Chondrocyte (in vitro differentiated cells): ENCODE results near the gene ZNF408. TPM values are rescaled to one million over a fixed set of nuclear protein-coding genes. Genes with fewer than 3 reads are reported as not detected.
A peak's percentile ranks its signal among the peaks of the same experiment; 100 is the strongest.

ENCODE experiments used
- DNase-seq: peaks from one replicate; pipeline ENCODE4 v3.0.0; 2021; ENCODE audit warnings: mixed read lengths, low spot score
- H3K27ac Mint-ChIP-seq: one replicate; pipeline ENCODE4 v1.8.0; 2021; ENCODE audit warnings: mild to moderate bottlenecking, moderate library complexity, mixed read lengths; ENCODE audit not compliant: unreplicated experiment
- H3K27me3 Mint-ChIP-seq: 2 replicates; pipeline ENCODE4 v1.8.0; 2021; ENCODE audit warnings: low read depth, mixed read lengths
- H3K36me3 Mint-ChIP-seq: 2 replicates; pipeline ENCODE4 v1.8.0; 2021; ENCODE audit warnings: low read depth, mixed read lengths
- H3K4me1 Mint-ChIP-seq: 2 replicates; pipeline ENCODE4 v1.8.0; 2021; ENCODE audit warnings: low read depth, mild to moderate bottlenecking, mixed read lengths
- H3K4me3 Mint-ChIP-seq: one replicate; pipeline ENCODE4 v1.8.0; 2021; ENCODE audit warnings: mild to moderate bottlenecking, moderate library complexity, mixed read lengths; ENCODE audit not compliant: unreplicated experiment
- H3K9me3 Mint-ChIP-seq: 2 replicates; pipeline ENCODE4 v1.8.0; 2021; ENCODE audit warnings: low read depth, mixed read lengths
- total RNA-seq: library from RNA; stranded (reverse); gene quantifications from 3 replicates; pipeline ENCODE4 v1.2.1, GENCODE V29; 2021
- TF ChIP-seq, protein P1 (sequence below): fragments of 200-600 bp; sonication (generic); IDR thresholded peaks from 2 replicates; pipeline ENCODE4 v1.5.0; 2021; ENCODE audit warnings: antibody characterized with exemption, mild to moderate bottlenecking, moderate library complexity

Gene ZNF408
- total RNA-seq, 1 donor from 2014 or later: 15.5 TPM

DNA sequence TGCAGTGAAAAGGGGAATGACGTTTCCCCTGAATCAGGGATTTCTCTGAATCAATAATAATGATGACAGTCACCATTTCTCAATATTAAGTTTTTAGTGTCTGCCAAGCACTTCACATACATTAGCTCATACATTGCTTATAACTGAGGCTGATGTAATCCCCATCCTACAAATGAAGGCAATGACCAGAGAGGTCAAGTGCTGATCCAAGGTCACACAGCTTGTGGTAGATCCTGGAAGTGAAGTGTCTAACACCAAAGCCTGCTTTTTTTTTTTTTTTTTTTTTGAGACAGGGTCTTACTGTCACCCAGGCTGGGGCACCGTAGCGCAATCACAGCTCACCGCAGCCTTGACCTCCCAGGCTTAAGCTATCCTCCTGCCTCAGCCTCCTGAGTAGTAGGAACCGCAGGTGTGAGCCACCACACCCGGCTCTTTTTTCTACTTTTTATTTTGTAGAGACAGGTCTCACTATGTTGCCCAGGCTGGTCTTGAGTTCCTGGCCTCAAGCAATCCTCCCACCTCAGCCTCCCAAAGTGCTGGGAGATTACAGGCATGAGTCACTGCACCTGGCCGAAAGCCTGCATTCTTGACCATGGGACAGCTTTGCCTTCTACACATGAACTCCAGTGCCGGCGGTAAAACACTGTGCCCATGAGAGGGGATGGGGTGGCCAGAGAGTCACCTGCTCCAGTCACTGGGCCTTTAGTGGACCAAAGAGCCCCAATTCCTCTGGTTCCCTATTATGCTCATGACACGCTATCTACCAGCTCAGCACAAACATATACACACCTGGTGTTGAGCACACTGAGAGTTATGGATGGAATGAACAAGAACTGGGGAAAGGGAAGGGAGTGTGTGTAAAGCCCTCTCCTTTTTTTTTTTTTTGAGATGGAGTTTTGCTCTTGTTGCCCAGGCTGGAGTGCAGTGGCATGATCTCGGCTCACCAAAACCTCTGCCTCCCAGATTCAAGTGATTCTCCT, 17.8 kb upstream of the ZNF408 start:
- TF ChIP-seq, protein P1, sequence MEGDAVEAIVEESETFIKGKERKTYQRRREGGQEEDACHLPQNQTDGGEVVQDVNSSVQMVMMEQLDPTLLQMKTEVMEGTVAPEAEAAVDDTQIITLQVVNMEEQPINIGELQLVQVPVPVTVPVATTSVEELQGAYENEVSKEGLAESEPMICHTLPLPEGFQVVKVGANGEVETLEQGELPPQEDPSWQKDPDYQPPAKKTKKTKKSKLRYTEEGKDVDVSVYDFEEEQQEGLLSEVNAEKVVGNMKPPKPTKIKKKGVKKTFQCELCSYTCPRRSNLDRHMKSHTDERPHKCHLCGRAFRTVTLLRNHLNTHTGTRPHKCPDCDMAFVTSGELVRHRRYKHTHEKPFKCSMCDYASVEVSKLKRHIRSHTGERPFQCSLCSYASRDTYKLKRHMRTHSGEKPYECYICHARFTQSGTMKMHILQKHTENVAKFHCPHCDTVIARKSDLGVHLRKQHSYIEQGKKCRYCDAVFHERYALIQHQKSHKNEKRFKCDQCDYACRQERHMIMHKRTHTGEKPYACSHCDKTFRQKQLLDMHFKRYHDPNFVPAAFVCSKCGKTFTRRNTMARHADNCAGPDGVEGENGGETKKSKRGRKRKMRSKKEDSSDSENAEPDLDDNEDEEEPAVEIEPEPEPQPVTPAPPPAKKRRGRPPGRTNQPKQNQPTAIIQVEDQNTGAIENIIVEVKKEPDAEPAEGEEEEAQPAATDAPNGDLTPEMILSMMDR: no peak
- peak overlapping the region; percentile 61 for H3K27ac Mint-ChIP-seq
- no peak for DNase-seq
- H3K36me3 Mint-ChIP-seq: peaks cover 24% of the 10 kb centered on the region
- H3K4me1 Mint-ChIP-seq: peaks cover 30% of the 10 kb centered on the region
- no peak overlapping the region for H3K4me3 Mint-ChIP-seq
- no peaks in the 10 kb centered on the region for H3K27me3 Mint-ChIP-seq
- no peaks in the 10 kb centered on the region for H3K9me3 Mint-ChIP-seq

DNA sequence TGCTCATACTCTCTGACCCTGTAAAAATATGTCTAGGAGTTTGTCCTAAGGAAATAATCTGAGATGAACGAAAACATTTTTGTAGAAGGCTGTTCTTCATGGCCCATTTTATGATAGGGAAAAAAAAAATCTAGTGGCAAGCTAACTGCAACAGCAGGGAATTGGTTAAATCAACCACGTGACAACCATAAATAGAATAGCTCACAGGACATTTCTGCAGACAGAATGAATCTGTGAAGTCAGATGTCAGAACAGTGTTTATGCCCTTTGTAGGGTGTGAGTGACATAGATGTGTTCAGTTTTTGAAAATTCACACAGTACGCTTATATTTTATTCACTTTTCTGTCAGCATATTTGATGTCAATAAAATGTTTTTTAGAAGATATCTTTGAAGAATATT, 16.5 kb upstream of the ZNF408 start:
- DNase-seq: no peak
- no peaks in the 10 kb centered on the region for H3K9me3 Mint-ChIP-seq
- peaks cover 21% of the 10 kb centered on the region for H3K36me3 Mint-ChIP-seq
- peaks cover 30% of the 10 kb centered on the region for H3K4me1 Mint-ChIP-seq
- no peaks in the 10 kb centered on the region for H3K27me3 Mint-ChIP-seq
- TF ChIP-seq, protein P1: no peak
- H3K4me3 Mint-ChIP-seq: no peak overlapping the region
- H3K27ac Mint-ChIP-seq: no peak overlapping the region

DNA sequence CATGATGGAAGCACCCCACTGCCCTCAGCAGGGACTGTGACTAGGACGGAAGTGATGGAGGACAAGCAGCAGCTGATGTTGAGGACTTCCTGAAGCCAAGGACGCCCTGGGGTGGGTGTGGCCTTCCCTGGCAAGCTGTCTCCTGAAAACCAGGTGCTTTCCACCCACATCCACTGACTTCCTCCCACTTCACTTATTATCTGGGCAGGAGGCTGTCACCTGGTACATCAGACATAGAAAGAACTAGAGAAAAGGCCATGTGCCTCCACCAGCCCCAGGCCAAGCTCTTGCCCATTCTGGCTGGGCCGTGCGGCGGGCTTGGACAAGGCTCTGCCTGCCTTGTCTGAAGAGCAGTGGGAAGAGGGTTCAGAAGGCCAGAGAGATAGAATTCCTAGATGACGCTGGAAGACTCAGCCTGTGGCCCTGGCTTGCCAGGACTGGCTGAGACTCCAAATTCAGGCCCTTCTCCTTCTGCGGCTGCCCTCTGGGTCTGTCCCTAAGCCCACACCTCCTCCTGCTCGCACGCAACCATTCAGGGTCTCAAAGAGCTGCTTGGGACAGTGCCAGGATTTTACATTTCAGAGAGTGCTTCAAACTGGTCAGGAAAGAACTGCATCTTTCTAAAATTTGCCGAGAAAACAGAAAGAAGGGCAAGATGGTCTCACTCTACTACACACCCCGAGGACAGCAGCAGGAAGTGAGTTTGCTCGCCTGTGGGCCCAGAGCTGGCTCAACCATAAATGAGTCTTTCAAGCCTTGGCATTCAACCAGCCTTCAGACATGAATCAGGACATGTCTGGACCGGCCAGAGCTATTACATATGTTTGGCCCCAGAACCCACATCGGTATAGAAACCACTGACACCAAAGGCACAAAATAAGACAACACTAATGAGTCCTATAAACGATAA, 13.7 kb upstream of the ZNF408 start:
- TF ChIP-seq, protein P1: no peak
- DNase-seq: no peak
- Mint-ChIP-seq H3K27me3 (no peaks in the 10 kb centered on the region), H3K4me3 (no peak overlapping the region), H3K27ac (peak overlapping the region; percentile 64), H3K9me3 (no peaks in the 10 kb centered on the region), H3K36me3 (peaks cover 18% of the 10 kb centered on the region), H3K4me1 (peaks cover 30% of the 10 kb centered on the region)

DNA sequence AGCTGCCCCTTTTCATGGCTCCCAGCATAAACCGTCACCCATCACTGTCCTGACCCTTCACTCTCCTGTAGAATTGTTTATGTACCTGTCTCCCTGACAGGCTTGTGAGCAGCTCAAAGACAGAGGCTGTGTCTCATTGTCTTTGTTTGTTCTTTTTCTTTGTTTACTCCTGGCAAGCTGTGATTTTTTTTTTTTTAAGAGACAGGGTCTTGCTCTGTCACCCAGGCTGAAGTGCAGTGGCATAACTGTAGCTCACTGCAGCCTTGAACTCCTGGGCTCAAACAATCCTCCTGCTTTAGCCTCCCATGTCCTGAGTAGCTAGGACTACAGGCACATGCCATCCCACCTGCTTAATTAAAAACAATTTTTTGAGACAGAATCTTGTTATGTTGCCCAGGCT, 10.1 kb upstream of the ZNF408 start:
- TF ChIP-seq, protein P1: no peak
- Mint-ChIP-seq H3K4me1 (peaks cover 38% of the 10 kb centered on the region), H3K27ac (peak overlapping the region; percentile 50), H3K4me3 (no peak overlapping the region), H3K27me3 (no peaks in the 10 kb centered on the region), H3K36me3 (peaks cover 27% of the 10 kb centered on the region), H3K9me3 (no peaks in the 10 kb centered on the region)
- no peak for DNase-seq

DNA sequence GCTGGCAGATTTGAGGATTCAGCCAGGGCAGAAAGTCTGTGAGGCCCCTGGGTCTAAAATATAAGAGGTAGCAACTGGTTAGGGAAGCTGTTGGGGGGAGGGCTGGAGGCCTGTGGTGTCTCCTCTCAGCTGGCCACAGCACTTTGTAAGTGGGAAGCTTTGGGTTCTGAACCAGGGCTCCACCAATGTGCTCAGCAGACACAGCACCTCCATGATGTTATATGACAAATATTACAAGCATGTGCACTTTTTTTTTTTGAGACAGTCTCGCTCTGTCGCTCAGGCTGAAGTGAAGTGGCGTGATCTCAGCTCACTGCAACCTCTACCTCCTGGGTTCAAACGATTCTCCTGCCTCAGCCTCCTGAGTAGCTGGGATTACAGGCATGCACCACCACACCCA, 8.4 kb upstream of the ZNF408 start:
- H3K9me3 Mint-ChIP-seq: no peaks in the 10 kb centered on the region
- no peak for DNase-seq
- H3K4me3 Mint-ChIP-seq: no peak overlapping the region
- peaks cover 51% of the 10 kb centered on the region for H3K4me1 Mint-ChIP-seq
- no peaks in the 10 kb centered on the region for H3K27me3 Mint-ChIP-seq
- TF ChIP-seq, protein P1: no peak
- H3K36me3 Mint-ChIP-seq: peaks cover 21% of the 10 kb centered on the region
- peak overlapping the region; percentile 74 for H3K27ac Mint-ChIP-seq
